Measurements from ENCODE around the gene NUCB1. TPM values are rescaled to one million over a fixed set of nuclear protein-coding genes. Genes with fewer than 3 reads are reported as not detected.

The NUCB1 gene
- total RNA-seq = 100 to 1,000 TPM; 432 to 441 TPM

- no peaks in the 10 kb centered on the region for H3K36me3 ChIP-seq
- 8% methylated on average over 34 of the region's 34 CpGs for WGBS
- H3K9me3 ChIP-seq = no peaks in the 10 kb centered on the region
- peak; percentile 99 for DNase-seq (ENCODE audit: low spot score)
- H3K4me1 ChIP-seq (replicated peaks) = no peaks in the 10 kb centered on the region
- intact Hi-C loops (cut with DNase I) = no loop called here
- TF ChIP-seq POLR2AphosphoS5 (IDR thresholded peaks at IDR 0.05) (peak; percentile 99), POLR2A (IDR thresholded peaks at IDR 0.05) (peak; percentile 88), CTCF (IDR thresholded peaks at IDR 0.05) (peak in 2 of 4 experiments; percentile 53 to 58)
- H3K27ac ChIP-seq = peak within 1 kb of the TSS; percentile 93 to 95
- H3K27me3 ChIP-seq (replicated peaks; ENCODE audit: insufficient read depth) = no peaks in the 10 kb centered on the region
- peak within 1 kb of the TSS; percentile 85 to 87 for H3K4me3 ChIP-seq
Measured at GRCh38 chr19:48899781-48900476, at the start of gene NUCB1. Gene NUCB1 (plus strand): TSS chr19:48900312. CDS start chr19:48900797, 485 bp downstream.

GRCh38 chr19:48852292-48852691 lies 47.8 kb upstream of the NUCB1 start:
- Histone ChIP-seq H3K36me3 (no peaks in the 10 kb centered on the region), H3K4me3 (no peak overlapping the region), H3K27ac (no peak overlapping the region), H3K4me1 (replicated peaks) (no peaks in the 10 kb centered on the region), H3K9me3 (no peaks in the 10 kb centered on the region), H3K27me3 (replicated peaks; ENCODE audit: insufficient read depth) (no peaks in the 10 kb centered on the region)
- 91% methylated on average over 4 of the region's 4 CpGs for WGBS
- DNase-seq (ENCODE audit: low spot score) = no peak
- intact Hi-C loops (cut with DNase I) = no loop called here
- TF ChIP-seq POLR2A (IDR thresholded peaks at IDR 0.05) (no peak), POLR2AphosphoS5 (IDR thresholded peaks at IDR 0.05) (no peak), CTCF (IDR thresholded peaks at IDR 0.05) (no peak)

- Histone ChIP-seq H3K9me3 (no peaks in the 10 kb centered on the region), H3K27me3 (replicated peaks; ENCODE audit: insufficient read depth) (no peaks in the 10 kb centered on the region), H3K27ac (no peak overlapping the region), H3K4me1 (replicated peaks) (no peaks in the 10 kb centered on the region), H3K36me3 (no peaks in the 10 kb centered on the region), H3K4me3 (no peak overlapping the region)
- intact Hi-C loops (cut with DNase I) = no loop called here
- WGBS = 96% methylated on average over 8 of the region's 8 CpGs
- no peak for TF ChIP-seq CTCF (IDR thresholded peaks at IDR 0.05)
- TF ChIP-seq POLR2A (IDR thresholded peaks at IDR 0.05) = no peak
- TF ChIP-seq POLR2AphosphoS5 (IDR thresholded peaks at IDR 0.05) = no peak
- no peak for DNase-seq (ENCODE audit: low spot score)
Measured at GRCh38 chr19:48853483-48853882, 46.6 kb upstream of the NUCB1 start.

GRCh38 chr19:48854103-48854502 lies 46.0 kb upstream of the NUCB1 start:
- Histone ChIP-seq H3K4me1 (replicated peaks) (no peaks in the 10 kb centered on the region), H3K9me3 (no peaks in the 10 kb centered on the region), H3K27ac (no peak overlapping the region), H3K36me3 (no peaks in the 10 kb centered on the region), H3K27me3 (replicated peaks; ENCODE audit: insufficient read depth) (no peaks in the 10 kb centered on the region), H3K4me3 (no peak overlapping the region)
- no peak for DNase-seq (ENCODE audit: low spot score)
- intact Hi-C loops (cut with DNase I) = no loop called here
- TF ChIP-seq POLR2A (IDR thresholded peaks at IDR 0.05) (no peak), CTCF (IDR thresholded peaks at IDR 0.05) (no peak), POLR2AphosphoS5 (IDR thresholded peaks at IDR 0.05) (no peak)
- 81% methylated on average over 7 of the region's 7 CpGs for WGBS

- DNase-seq (ENCODE audit: low spot score) = no peak
- intact Hi-C loops (cut with DNase I) = no loop called here
- Histone ChIP-seq H3K27me3 (replicated peaks; ENCODE audit: insufficient read depth) (no peaks in the 10 kb centered on the region), H3K36me3 (no peaks in the 10 kb centered on the region), H3K4me1 (replicated peaks) (no peaks in the 10 kb centered on the region), H3K27ac (no peak overlapping the region), H3K9me3 (no peaks in the 10 kb centered on the region), H3K4me3 (no peak overlapping the region)
- WGBS = 84% methylated on average over 6 of the region's 6 CpGs
- TF ChIP-seq CTCF (IDR thresholded peaks at IDR 0.05) (no peak), POLR2A (IDR thresholded peaks at IDR 0.05) (no peak), POLR2AphosphoS5 (IDR thresholded peaks at IDR 0.05) (no peak)
Measured at GRCh38 chr19:48856921-48857320, 43.2 kb upstream of the NUCB1 start.
